CD4-positive, alpha-beta T cell (primary cell): ENCODE measurements around the gene CLDN11. TPM values are rescaled to one million over a fixed set of nuclear protein-coding genes. Genes with fewer than 3 reads are reported as not detected.

Experiments used
- ATAC-seq: fragments of 200-7000 bp; cut with Tn5 transposase; one replicate; pipeline ENCODE4 v1.10.0; 2022; ENCODE audit warnings: mild to moderate bottlenecking; ENCODE audit not compliant: poor library complexity
- CTCF ChIA-PET: fragments of 350-600 bp; sonication (Branson Sonifier 250); formaldehyde crosslinking; loops from one replicate; lab custom pipeline; 2021; ENCODE audit warnings: antibody characterized with exemption, inconsistent platforms; lab: Charles Lee
- POLR2A ChIA-PET: fragments of 350-600 bp; sonication (Branson Sonifier 250); formaldehyde crosslinking; loops from one replicate; lab custom pipeline; 2021; ENCODE audit warnings: antibody characterized with exemption, inconsistent platforms; lab: Charles Lee
- DNase-seq, 14 experiments: peaks; one replicate each; pipeline ENCODE4 v3.0.0-alpha.2; 2013 to 2020; ENCODE audit warnings: mixed read lengths in 2 of 14
- H3K27ac ChIP-seq, 2 donors: one replicate each; pipeline versions ENCODE4 v1.5.1 to v1.7.0; 2013; ENCODE audit warnings: low read length in 2 of 2, low read depth in 1 of 2, mild to moderate bottlenecking in 1 of 2
- H3K27me3 ChIP-seq, 2 experiments: 1 replicate in 1 of 2; 2 replicates in 1 of 2; pipeline versions ENCODE4 v1.6.1 to v1.7.0; 2013; ENCODE audit warnings: low read length in 2 of 2, control low read depth in 1 of 2, mild to moderate bottlenecking in 1 of 2, moderate library complexity in 1 of 2; ENCODE audit not compliant: insufficient read depth in 2 of 2, control insufficient read depth in 1 of 2
- H3K36me3 ChIP-seq: one replicate; pipeline ENCODE4 v1.6.1; 2013; ENCODE audit warnings: low read length, control low read depth; ENCODE audit not compliant: insufficient read depth
- H3K4me1 ChIP-seq: one replicate; pipeline ENCODE4 v1.6.1; 2013; ENCODE audit warnings: low read length, control low read depth; ENCODE audit not compliant: insufficient read depth
- H3K4me3 ChIP-seq: one replicate; pipeline ENCODE4 v1.5.1; 2013; ENCODE audit warnings: mild to moderate bottlenecking, low read length, moderate library complexity
- H3K9me3 ChIP-seq, 2 experiments: 1 replicate in 1 of 2; 2 replicates in 1 of 2; pipeline versions ENCODE4 v1.6.1 to v1.7.0; 2013; ENCODE audit warnings: low read length in 2 of 2, mild to moderate bottlenecking in 2 of 2, control low read depth in 1 of 2, moderate library complexity in 1 of 2; ENCODE audit not compliant: control insufficient read depth in 1 of 2, insufficient read depth in 1 of 2
- H3K27ac Mint-ChIP-seq: one replicate; pipeline ENCODE4 v1.8.0; 2020; ENCODE audit warnings: mixed read lengths
- H3K27me3 Mint-ChIP-seq: one replicate; pipeline ENCODE4 v1.8.0; 2021; ENCODE audit warnings: mixed read lengths
- H3K36me3 Mint-ChIP-seq: one replicate; pipeline ENCODE4 v1.8.0; 2021; ENCODE audit warnings: low read depth, mixed read lengths
- H3K4me1 Mint-ChIP-seq: one replicate; pipeline ENCODE4 v1.8.0; 2021; ENCODE audit warnings: low read depth, mixed read lengths
- H3K4me3 Mint-ChIP-seq: one replicate; pipeline ENCODE4 v1.8.0; 2020; ENCODE audit warnings: mild to moderate bottlenecking, mixed read lengths
- H3K9me3 Mint-ChIP-seq: one replicate; pipeline ENCODE4 v1.8.0; 2020; ENCODE audit warnings: mixed read lengths
- CTCF ChIP-seq: fragments of 200-600 bp; IDR thresholded peaks from one replicate; pipeline ENCODE4 v1.8.0; 2022; ENCODE audit warnings: antibody characterized with exemption, mild to moderate bottlenecking
- intact Hi-C, 2 experiments: fragments of 100-400 bp; cut with DNase I in 1 of 2; cut with micrococcal nuclease in 1 of 2; formaldehyde crosslinking; loops; one replicate each; pipeline versions ENCODE4 v1.15.1 to v1.9.0; 2023 to 2025; cut with DNase I, micrococcal nuclease
- total RNA-seq, 174 experiments: library from RNA in 2 of 174; stranded (reverse) in 2 of 174; gene quantifications; one replicate each; pipeline ENCODE4 v1.2.3 and lab custom pipeline; 2021 to 2026

Gene CLDN11
- total RNA-seq, 2 experiments from 2014 or later, result not detected

GRCh38 chr3:170432416-170432815 is 13.7 kb downstream of the CLDN11 start:
- intact Hi-C loops, result no loop called here
- Mint-ChIP-seq H3K27ac (no peak overlapping the region), H3K9me3 (no peaks in the 10 kb centered on the region), H3K36me3 (no peaks in the 10 kb centered on the region), H3K4me1 (peaks cover 19% of the 10 kb centered on the region), H3K4me3 (no peak overlapping the region), H3K27me3 (peaks cover 6% of the 10 kb centered on the region)
- no peaks in the 10 kb centered on the region for H3K9me3 ChIP-seq
- DNase-seq (no peak), ATAC-seq (no peak)
- no peaks in the 10 kb centered on the region for H3K27me3 ChIP-seq
- CTCF ChIA-PET, result interaction anchor here (0.6 to 1.4 kb wide), 2 partner anchors 8 to 418 kb away, joined by 3 read pairs; no protein-coding TSS in a partner anchor
- H3K4me3 ChIP-seq, result no peak overlapping the region
- no peaks in the 10 kb centered on the region for H3K36me3 ChIP-seq
- no peak for TF ChIP-seq CTCF
- no peak overlapping the region for H3K27ac ChIP-seq
- POLR2A ChIA-PET, result no interaction called here
- H3K4me1 ChIP-seq, result no peaks in the 10 kb centered on the region

DNA sequence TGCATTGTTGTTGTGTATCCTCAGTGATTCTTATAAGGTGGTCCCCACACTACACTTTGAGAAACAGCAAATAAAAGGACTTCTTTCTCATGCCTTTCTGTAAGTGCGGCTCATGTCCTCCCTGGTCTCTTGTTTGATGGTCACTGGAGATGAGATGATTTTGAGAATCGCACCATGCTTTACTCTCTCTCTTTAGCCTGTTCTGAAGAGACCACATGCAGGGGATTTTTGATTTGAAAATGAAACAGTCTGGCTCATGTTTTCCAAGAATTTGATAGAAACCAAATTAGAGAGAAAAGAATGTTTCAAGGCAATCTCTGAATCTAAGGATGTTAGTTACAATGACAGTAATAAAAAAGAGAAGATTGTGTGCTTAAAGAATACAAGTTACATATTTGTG is 18.0 kb downstream of the CLDN11 start:
- ChIA-PET POLR2A (no interaction called here), CTCF (no interaction called here)
- H3K4me3 Mint-ChIP-seq, result no peak overlapping the region
- H3K36me3 Mint-ChIP-seq, result no peaks in the 10 kb centered on the region
- no peak for TF ChIP-seq CTCF
- Histone ChIP-seq H3K27me3 (peaks cover under 1 to 5% of the 10 kb centered on the region in 2 experiments), H3K36me3 (no peaks in the 10 kb centered on the region), H3K4me3 (no peak overlapping the region), H3K4me1 (no peaks in the 10 kb centered on the region), H3K9me3 (no peaks in the 10 kb centered on the region), H3K27ac (no peak overlapping the region)
- DNase-seq (no peak), ATAC-seq (no peak)
- intact Hi-C loops, result no loop called here
- H3K27ac Mint-ChIP-seq, result no peak overlapping the region
- H3K9me3 Mint-ChIP-seq, result no peaks in the 10 kb centered on the region
- H3K4me1 Mint-ChIP-seq, result no peaks in the 10 kb centered on the region
- peaks cover 19% of the 10 kb centered on the region for H3K27me3 Mint-ChIP-seq

DNA sequence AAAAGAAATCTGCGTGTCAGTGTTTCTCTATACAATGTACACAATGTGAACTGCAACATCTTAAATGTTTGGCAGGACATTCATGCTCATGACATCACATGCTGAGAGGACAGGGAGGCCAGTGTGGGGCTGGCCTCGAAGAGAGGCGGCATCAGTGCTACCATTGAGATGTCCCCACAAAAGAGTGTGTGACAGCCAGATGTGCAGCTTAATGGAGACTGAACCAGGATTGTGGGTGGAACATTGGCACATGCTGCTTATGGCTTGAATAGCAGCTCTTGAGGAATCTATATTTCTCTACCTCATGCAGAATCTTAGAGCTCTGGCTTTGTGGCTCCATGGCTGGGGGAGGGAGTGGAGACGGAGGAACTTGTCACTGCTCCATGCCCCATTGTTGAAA is 18.5 kb downstream of the CLDN11 start:
- H3K36me3 Mint-ChIP-seq, result no peaks in the 10 kb centered on the region
- no peak for TF ChIP-seq CTCF
- CTCF ChIA-PET, result no interaction called here

More for the DNA sequence above, 18.5 kb downstream of the CLDN11 start:
- ATAC-seq (no peak), DNase-seq (no peak)
- peaks cover 4 to 5% of the 10 kb centered on the region in 2 experiments for H3K27me3 ChIP-seq
- intact Hi-C loops, result no loop called here
- Mint-ChIP-seq H3K27me3 (peaks cover 21% of the 10 kb centered on the region), H3K4me1 (no peaks in the 10 kb centered on the region), H3K9me3 (no peaks in the 10 kb centered on the region), H3K27ac (no peak overlapping the region), H3K4me3 (no peak overlapping the region)
- H3K4me1 ChIP-seq, result no peaks in the 10 kb centered on the region
- H3K36me3 ChIP-seq, result no peaks in the 10 kb centered on the region
- H3K4me3 ChIP-seq, result no peak overlapping the region
- H3K27ac ChIP-seq, result no peak overlapping the region
- POLR2A ChIA-PET, result no interaction called here
- H3K9me3 ChIP-seq, result no peaks in the 10 kb centered on the region
